ENCODE results near the gene INIP. TPM values are rescaled to one million over a fixed set of nuclear protein-coding genes. Genes with fewer than 3 reads are reported as not detected.
"Not testable (repeated sequence)": the region's sequence is repeated elsewhere in the genome, so short reads cannot be mapped to it uniquely, and the experiment has no call there.

INIP gene
- total RNA-seq, 3 donors from 2014 or later (not counting 1 experiment from before 2014, with no cell fraction given): 9.9 to 16.7 (median 16.4) TPM

DNA sequence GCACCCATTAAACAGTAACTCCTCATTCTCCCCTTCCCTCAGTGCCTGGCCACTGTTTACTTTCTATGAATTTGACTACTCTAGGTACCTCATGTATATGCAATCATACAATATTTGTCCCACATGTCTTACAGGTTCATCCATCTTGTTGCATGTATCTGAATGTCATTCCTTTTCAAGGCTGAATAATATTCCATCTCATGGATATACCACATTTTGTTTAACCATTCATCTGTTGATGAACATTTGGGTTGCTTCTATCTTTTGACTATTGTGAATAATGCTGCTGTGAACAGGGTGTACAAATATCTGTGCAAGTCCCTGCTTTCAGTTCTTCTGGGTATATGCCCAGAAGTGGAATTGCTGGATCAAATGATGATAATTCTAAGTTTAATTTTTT is 40.9 kb downstream of the INIP start:
- Histone ChIP-seq H3K9me3 (ENCODE audit: control insufficient read depth, insufficient read depth, low read length) (peaks cover 5% of the 10 kb centered on the region), H3K4me1 (ENCODE audit: control insufficient read depth, insufficient read depth, low read length) (no peaks in the 10 kb centered on the region), H3K27me3 (ENCODE audit: control insufficient read depth, insufficient read depth, low read length) (no peaks in the 10 kb centered on the region), H3K36me3 (ENCODE audit: control insufficient read depth, insufficient read depth, low read length) (no peaks in the 10 kb centered on the region), H3K4me3 (ENCODE audit: low read length) (no peak overlapping the region), H3K27ac (ENCODE audit: low read length) (no peak overlapping the region)
- TF ChIP-seq, protein P1, sequence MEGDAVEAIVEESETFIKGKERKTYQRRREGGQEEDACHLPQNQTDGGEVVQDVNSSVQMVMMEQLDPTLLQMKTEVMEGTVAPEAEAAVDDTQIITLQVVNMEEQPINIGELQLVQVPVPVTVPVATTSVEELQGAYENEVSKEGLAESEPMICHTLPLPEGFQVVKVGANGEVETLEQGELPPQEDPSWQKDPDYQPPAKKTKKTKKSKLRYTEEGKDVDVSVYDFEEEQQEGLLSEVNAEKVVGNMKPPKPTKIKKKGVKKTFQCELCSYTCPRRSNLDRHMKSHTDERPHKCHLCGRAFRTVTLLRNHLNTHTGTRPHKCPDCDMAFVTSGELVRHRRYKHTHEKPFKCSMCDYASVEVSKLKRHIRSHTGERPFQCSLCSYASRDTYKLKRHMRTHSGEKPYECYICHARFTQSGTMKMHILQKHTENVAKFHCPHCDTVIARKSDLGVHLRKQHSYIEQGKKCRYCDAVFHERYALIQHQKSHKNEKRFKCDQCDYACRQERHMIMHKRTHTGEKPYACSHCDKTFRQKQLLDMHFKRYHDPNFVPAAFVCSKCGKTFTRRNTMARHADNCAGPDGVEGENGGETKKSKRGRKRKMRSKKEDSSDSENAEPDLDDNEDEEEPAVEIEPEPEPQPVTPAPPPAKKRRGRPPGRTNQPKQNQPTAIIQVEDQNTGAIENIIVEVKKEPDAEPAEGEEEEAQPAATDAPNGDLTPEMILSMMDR (IDR thresholded peaks at IDR 0.05): no peak
- Mint-ChIP-seq H3K27me3 (ENCODE audit: low read depth in 2 of 2) (peaks cover 0 to 12% of the 10 kb centered on the region in 2 donors), H3K36me3 (peaks cover 7% of the 10 kb centered on the region), H3K4me3 (no peak overlapping the region), H3K27ac (no peak overlapping the region), H3K4me1 (no peaks in the 10 kb centered on the region), H3K9me3 (peaks cover 8 to 13% of the 10 kb centered on the region in 2 donors)
- no peak for DNase-seq
- intact Hi-C loops (cut with micrococcal nuclease): no loop called here
- no peak for ATAC-seq

DNA sequence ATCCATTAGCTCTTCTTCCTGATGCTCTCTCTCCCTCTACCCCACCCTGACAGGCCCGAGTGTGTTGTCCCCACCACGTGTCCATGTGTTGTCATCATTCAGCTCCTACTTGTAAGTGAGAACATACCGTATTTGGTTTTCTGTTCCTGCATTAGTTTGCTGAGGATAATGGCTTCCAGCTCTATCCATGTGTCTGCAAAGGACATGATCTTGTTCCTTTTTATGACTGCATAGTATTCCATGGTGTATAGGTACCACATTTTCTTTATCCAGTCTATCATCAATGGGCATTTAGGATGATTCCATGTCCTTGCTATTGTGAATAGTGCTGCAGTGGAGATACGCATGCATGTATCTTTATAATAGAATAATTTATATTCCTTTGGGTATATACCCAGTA is 44.7 kb downstream of the INIP start:
- H3K9me3 ChIP-seq (ENCODE audit: control insufficient read depth, insufficient read depth, low read length); H3K4me1 ChIP-seq (ENCODE audit: control insufficient read depth, insufficient read depth, low read length); H3K4me3 ChIP-seq (ENCODE audit: low read length); H3K27ac Mint-ChIP-seq; H3K27ac ChIP-seq (ENCODE audit: low read length); H3K4me3 Mint-ChIP-seq; H3K27me3 ChIP-seq (ENCODE audit: control insufficient read depth, insufficient read depth, low read length); intact Hi-C loops (cut with micrococcal nuclease); H3K4me1 Mint-ChIP-seq; DNase-seq; H3K27me3 Mint-ChIP-seq (ENCODE audit: low read depth in 2 of 2); ATAC-seq; H3K36me3 Mint-ChIP-seq; H3K36me3 ChIP-seq (ENCODE audit: control insufficient read depth, insufficient read depth, low read length): not testable (repeated sequence)
- peaks cover 6 to 10% of the 10 kb centered on the region in 2 donors for H3K9me3 Mint-ChIP-seq
- WGBS (ENCODE audit: insufficient coverage): 83% methylated on average over 3 of the region's 4 CpGs

DNA sequence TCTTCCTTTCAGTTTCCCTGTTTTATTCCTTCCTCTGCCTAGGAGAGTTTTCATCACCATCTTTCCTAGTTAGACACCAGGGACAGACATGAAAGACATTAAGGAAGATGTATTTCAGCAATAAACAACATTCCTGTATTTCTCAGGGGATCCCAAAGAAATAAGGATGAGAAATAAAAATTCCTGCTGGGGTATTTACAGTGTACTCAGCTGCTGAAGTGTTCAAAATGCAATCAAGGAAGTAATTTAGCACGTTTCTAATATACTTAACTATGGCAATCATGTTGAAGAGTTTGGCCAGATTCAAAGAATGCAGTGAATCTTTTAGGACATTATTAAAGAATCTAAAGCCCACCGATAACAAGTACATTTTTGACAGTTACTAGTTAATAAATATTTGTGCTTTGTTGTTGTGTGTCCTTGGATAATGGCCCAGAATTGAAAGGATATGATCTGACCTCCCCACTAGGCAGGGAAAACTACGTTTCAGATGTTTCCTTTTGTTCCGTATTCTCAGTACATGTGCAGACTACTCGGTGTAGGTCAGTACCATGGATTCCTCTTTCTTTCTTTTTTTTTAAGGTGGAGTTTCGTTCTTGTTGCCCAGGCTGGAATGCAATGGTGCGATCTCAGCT is 46.8 kb downstream of the INIP start:
- 92% methylated on average over 5 of the region's 7 CpGs for WGBS (ENCODE audit: insufficient coverage)
- DNase-seq (no peak), ATAC-seq (no peak)
- H3K9me3 ChIP-seq (ENCODE audit: control insufficient read depth, insufficient read depth, low read length): no peaks in the 10 kb centered on the region
- TF ChIP-seq, protein P1 (IDR thresholded peaks at IDR 0.05): no peak
- no peaks in the 10 kb centered on the region for H3K4me1 ChIP-seq (ENCODE audit: control insufficient read depth, insufficient read depth, low read length)
- no peaks in the 10 kb centered on the region for H3K27me3 ChIP-seq (ENCODE audit: control insufficient read depth, insufficient read depth, low read length)
- no peak overlapping the region for H3K27ac ChIP-seq (ENCODE audit: low read length)
- intact Hi-C loops (cut with micrococcal nuclease): no loop called here
- peaks cover 0 to 6% of the 10 kb centered on the region in 2 donors for H3K27me3 Mint-ChIP-seq (ENCODE audit: low read depth in 2 of 2)
- H3K27ac Mint-ChIP-seq: no peak overlapping the region
- H3K36me3 Mint-ChIP-seq: no peaks in the 10 kb centered on the region
- no peaks in the 10 kb centered on the region for H3K36me3 ChIP-seq (ENCODE audit: control insufficient read depth, insufficient read depth, low read length)
- H3K4me3 ChIP-seq (ENCODE audit: low read length): no peak overlapping the region
- no peaks in the 10 kb centered on the region for H3K4me1 Mint-ChIP-seq
- H3K4me3 Mint-ChIP-seq: no peak overlapping the region
- H3K9me3 Mint-ChIP-seq: peaks cover 0 to 3% of the 10 kb centered on the region in 2 donors

DNA sequence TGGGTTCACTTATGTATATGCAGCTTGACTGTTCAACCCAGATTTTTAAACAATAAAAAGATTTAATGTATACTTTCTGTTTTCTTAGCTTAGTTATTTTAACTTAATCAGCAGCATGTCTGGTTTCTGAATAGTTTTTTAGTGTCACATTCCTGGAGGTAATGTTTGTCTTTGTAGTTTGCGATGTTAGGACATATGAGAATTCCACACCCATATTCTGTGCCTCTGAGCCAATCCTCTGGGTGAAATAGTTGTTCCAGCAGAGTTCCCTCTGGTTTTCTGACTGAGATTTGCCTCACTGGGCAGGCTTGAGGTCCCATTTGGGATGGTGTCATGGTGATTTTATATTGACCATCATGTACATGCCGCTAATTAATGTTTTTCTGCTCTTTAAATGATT is 48.6 kb downstream of the INIP start:
- no peak overlapping the region for H3K27ac Mint-ChIP-seq
- Histone ChIP-seq H3K36me3 (ENCODE audit: control insufficient read depth, insufficient read depth, low read length) (no peaks in the 10 kb centered on the region), H3K27me3 (ENCODE audit: control insufficient read depth, insufficient read depth, low read length) (no peaks in the 10 kb centered on the region), H3K27ac (ENCODE audit: low read length) (no peak overlapping the region), H3K9me3 (ENCODE audit: control insufficient read depth, insufficient read depth, low read length) (no peaks in the 10 kb centered on the region), H3K4me3 (ENCODE audit: low read length) (no peak overlapping the region), H3K4me1 (ENCODE audit: control insufficient read depth, insufficient read depth, low read length) (no peaks in the 10 kb centered on the region)
- no peaks in the 10 kb centered on the region for H3K36me3 Mint-ChIP-seq
- intact Hi-C loops (cut with micrococcal nuclease): no loop called here
- no peak for DNase-seq
- peaks cover 0 to 3% of the 10 kb centered on the region in 2 donors for H3K9me3 Mint-ChIP-seq
- ATAC-seq: no peak
- WGBS (ENCODE audit: insufficient coverage): no CpG with 5 or more reads among the region's 2 CpGs
- no peak overlapping the region for H3K4me3 Mint-ChIP-seq
- peaks cover 0 to 3% of the 10 kb centered on the region in 2 donors for H3K27me3 Mint-ChIP-seq (ENCODE audit: low read depth in 2 of 2)
- no peaks in the 10 kb centered on the region for H3K4me1 Mint-ChIP-seq
- TF ChIP-seq, protein P1 (IDR thresholded peaks at IDR 0.05): no peak
